ENCODE measurements around the gene SPATA12.

The SPATA12 gene

GRCh38 chr3:57120451-57121174, 60.1 kb downstream of the SPATA12 start:
- no peak for DNase-seq

All from stimulated activated CD4-positive, alpha-beta T cell treated with anti-CD3 and anti-CD28 coated beads, Interleukin-4, amount 100 ng/mL, for 4 hours (primary cell).